Motor neuron (in vitro differentiated cells): ENCODE results near the gene PHLDB2. TPM values are rescaled to one million over a fixed set of nuclear protein-coding genes. Genes with fewer than 3 reads are reported as not detected.

Experiments used
- ATAC-seq, 8 experiments: fragments of 200-7000 bp; cut with Tn5 transposase; replicated peaks in 6 of 8; 2 replicates each; pipeline ENCODE4 v1.8.0; 2021; ENCODE audit warnings: mild to moderate bottlenecking in 8 of 8, moderate library complexity in 8 of 8
- H3K27ac ChIP-seq, 2 donors: fragments of 250-450 bp; sonication (Bioruptor Pico); 2 replicates each; pipeline ENCODE4 v1.9.0; 2021; ENCODE audit warnings: antibody characterized with exemption in 2 of 2, mild to moderate bottlenecking in 2 of 2, moderate library complexity in 1 of 2
- H3K4me1 ChIP-seq, 2 donors: fragments of 250-450 bp; sonication (Bioruptor Pico); replicated peaks in 1 of 2; 2 replicates each; pipeline ENCODE4 v1.6.1; 2021; ENCODE audit warnings: antibody characterized with exemption in 2 of 2, mild to moderate bottlenecking in 2 of 2, moderate library complexity in 1 of 2
- H3K4me3 ChIP-seq, 5 donors: fragments of 250-450 bp; sonication (Bioruptor Pico); 2 replicates each; pipeline ENCODE4 v1.9.0; 2021; ENCODE audit warnings: antibody characterized with exemption in 5 of 5, mild to moderate bottlenecking in 5 of 5, moderate library complexity in 4 of 5
- WGBS, 10 experiments: fragments of 450-650 bp; shearing (Covaris generic); methylation state at CpG; one replicate each; pipeline ENCODE4 v1.0.0; 2022; 5-methylcytosine and 5-hydroxymethylcytosine counted together
- in situ Hi-C, 9 experiments: fragments of 400-800 bp; cut with MboI; loops; one replicate each; pipeline ENCODE4 v1.15.0; 2021; ENCODE audit warnings: low sequenced_read_pairs in 9 of 9, low pct_unique_long_range_greater_than_20kb in 2 of 9; ENCODE audit not compliant: unreplicated experiment in 9 of 9
- total RNA-seq, 8 experiments: library from RNA; unstranded; fragments of 300-600 nt; gene quantifications; 2 replicates each; pipeline versions ENCODE4 v1.2.3 to v1.2.4, GENCODE V29; 2022

PHLDB2 gene
- total RNA-seq, 8 experiments from 2014 or later = 2.1 to 37.1 (median 4.3) TPM

DNA sequence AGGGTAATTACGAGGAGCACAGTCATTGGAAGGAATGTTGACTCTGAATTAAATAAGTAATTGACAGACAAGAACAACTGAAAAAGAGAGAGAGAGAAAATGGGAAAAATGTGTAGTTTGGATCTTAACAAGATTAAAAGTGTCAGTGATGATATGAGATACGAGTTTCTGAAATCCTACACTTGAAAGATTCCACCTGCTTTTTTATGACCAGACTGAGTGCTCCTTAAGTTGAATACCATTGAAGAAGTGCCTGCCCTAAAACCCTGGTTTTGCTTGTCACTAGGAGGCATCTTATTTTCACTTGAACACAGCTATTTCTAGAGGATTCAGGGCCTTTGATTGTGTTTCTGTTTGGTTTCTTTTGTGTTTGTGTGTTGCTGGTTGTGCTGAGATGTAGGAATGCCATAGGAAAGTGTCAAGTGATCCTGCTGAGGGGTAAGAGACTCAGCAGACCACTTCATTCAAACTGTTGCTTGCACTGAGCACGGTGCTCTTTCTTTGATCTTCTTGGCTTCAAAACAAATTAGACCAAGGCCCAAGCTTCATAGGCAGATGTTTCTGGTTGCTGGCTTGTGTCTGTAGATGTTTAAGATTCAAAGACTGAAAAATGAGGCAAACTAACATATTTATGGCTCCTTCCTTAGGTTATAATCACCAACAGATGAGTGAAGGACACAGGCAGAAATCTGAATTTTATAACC is 102.5 kb downstream of the PHLDB2 start:
- in situ Hi-C loops = loop anchor here in 6 of 9 experiments (5.0 to 25.0 kb wide), 2 partner anchors 59 to 249 kb away; no protein-coding TSS in a partner anchor

DNA sequence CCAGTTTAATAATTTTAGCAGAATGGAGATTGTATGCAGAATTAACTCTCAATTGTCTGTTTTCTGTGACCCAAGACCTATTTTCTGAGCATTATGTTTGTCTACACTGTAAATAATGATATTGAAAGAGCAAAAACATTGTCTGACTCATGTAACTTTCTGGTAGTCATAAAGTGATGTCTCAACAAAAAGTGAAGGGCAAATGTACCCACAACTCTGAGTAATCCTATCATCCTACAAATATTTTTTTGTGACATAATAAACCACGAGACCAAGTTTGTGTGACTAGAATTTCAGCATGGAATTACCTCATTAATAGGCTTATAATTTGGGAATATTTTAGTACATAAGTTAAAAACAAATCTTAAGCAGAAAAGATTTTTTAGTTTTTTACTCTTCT is 104.4 kb downstream of the PHLDB2 start:
- H3K4me1 ChIP-seq = peaks cover 0 to 7% of the 10 kb centered on the region in 2 donors
- in situ Hi-C loops = loop anchor here in 6 of 9 experiments (5.0 to 25.0 kb wide), 2 partner anchors 61 to 251 kb away; no protein-coding TSS in a partner anchor
- no peak for ATAC-seq
- H3K4me3 ChIP-seq = no peak overlapping the region
- no peak overlapping the region for H3K27ac ChIP-seq
- WGBS, 10 experiments = 14 to 100% (median 94%) methylated on average over 1 of the region's 1 CpG

More for the DNA sequence above, 102.5 kb downstream of the PHLDB2 start:
- WGBS, 10 experiments = 30 to 100% (median 47%) methylated on average over 1 to 3 of the region's 3 CpGs; no CpG with 5 or more reads in 1 of the 10 experiments
- H3K27ac ChIP-seq = no peak overlapping the region
- H3K4me1 ChIP-seq = peaks cover under 1 to 17% of the 10 kb centered on the region in 2 donors
- H3K4me3 ChIP-seq = no peak overlapping the region
- peak in 1 of 8 experiments; percentile 82 for ATAC-seq

DNA sequence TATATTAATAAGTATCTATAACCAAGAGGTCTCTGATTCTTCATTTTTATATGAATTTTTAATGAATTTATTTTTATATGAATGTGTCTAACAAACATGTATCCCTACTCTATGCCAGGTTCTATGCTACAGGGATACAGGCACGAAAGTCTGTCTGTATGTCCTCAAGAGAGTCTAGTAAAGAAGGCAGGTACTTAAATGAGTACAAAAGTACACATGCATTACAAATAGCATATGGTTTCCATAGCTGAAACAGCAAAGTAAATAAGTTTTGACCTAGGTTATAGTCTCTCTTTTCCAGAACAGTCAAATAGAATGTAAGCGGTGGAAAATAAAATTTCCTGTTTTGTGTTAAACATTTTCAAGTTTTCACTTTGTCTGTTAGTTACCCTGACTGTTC is 106.4 kb downstream of the PHLDB2 start:
- ATAC-seq = no peak
- Histone ChIP-seq H3K4me3 (no peak overlapping the region), H3K27ac (no peak overlapping the region), H3K4me1 (peaks cover under 1 to 12% of the 10 kb centered on the region in 2 donors)
- WGBS, 10 experiments = 69 to 100% (median 94%) methylated on average over 2 of the region's 2 CpGs
- in situ Hi-C loops = loop anchor here in 6 of 9 experiments (25.0 kb wide), 1 partner anchor 253 kb away; no protein-coding TSS in a partner anchor

DNA sequence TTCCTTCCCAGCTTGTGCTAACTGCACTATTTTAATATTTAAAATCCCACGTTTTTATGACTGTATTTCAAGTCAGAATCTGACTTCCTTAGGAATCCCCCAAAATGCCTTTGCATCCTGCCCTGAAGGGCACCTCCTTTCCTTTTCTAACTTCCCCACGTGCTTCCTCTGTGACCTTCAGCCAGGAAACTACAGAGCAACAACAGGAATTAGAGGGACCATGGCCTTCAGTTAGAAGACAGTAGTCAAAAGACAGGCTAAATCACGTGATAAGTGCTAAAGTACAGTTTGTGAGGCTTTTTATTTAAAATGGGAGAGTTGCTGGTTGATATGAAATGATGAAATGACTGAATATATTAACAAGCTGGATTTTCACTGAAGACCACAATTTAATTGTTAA is 108.0 kb downstream of the PHLDB2 start:
- in situ Hi-C loops = loop anchor here in 6 of 9 experiments (25.0 kb wide), 1 partner anchor 255 kb away; no protein-coding TSS in a partner anchor
- H3K4me3 ChIP-seq = no peak overlapping the region
- WGBS, 10 experiments = 0 to 77% (median 38%) methylated on average over 2 to 3 of the region's 3 CpGs; no CpG with 5 or more reads in 1 of the 10 experiments
- H3K27ac ChIP-seq = no peak overlapping the region
- peak in 1 of 8 experiments; percentile 20 for ATAC-seq
- H3K4me1 ChIP-seq = peaks cover 8 to 28% of the 10 kb centered on the region in 2 donors

DNA sequence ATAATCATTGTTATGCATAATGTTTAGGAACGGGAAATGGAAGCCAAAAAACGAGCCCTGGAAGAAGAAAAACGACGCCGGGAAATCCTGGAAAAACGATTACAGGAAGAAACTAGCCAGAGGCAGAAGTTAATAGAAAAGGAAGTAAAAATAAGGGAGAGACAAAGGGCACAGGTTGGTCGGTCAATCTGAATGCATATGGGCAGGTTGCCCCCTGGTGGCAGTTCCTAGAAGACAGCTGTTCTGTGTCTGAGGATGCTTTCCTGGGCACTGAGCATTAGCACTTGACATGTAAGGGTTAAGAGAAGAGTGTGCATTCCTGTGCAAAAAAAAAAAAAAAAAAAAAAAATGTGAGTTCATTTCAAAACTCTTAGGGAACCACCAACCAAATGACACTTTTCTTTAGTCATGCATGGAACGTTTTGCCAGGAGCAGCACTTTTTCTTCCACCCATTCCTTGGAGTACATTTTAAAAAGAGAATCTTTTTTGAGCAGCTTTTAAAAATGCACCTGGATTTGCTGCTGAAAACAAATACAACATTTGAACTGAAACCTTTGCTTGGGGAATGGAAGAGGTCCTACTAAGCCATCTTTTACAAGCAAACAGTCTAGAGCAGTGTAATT is 108.7 kb downstream of the PHLDB2 start:
- H3K27ac ChIP-seq = no peak overlapping the region
- ATAC-seq = peak; percentile 46 to 97 (median 74)
- 1 to 40% (median 13%) methylated on average over 1 to 8 of the region's 8 CpGs for WGBS, 10 experiments
- H3K4me3 ChIP-seq = no peak overlapping the region
- in situ Hi-C loops = loop anchor here in 6 of 9 experiments (25.0 kb wide), 1 partner anchor 255 kb away; no protein-coding TSS in a partner anchor
- peaks cover 8 to 31% of the 10 kb centered on the region in 2 donors for H3K4me1 ChIP-seq

DNA sequence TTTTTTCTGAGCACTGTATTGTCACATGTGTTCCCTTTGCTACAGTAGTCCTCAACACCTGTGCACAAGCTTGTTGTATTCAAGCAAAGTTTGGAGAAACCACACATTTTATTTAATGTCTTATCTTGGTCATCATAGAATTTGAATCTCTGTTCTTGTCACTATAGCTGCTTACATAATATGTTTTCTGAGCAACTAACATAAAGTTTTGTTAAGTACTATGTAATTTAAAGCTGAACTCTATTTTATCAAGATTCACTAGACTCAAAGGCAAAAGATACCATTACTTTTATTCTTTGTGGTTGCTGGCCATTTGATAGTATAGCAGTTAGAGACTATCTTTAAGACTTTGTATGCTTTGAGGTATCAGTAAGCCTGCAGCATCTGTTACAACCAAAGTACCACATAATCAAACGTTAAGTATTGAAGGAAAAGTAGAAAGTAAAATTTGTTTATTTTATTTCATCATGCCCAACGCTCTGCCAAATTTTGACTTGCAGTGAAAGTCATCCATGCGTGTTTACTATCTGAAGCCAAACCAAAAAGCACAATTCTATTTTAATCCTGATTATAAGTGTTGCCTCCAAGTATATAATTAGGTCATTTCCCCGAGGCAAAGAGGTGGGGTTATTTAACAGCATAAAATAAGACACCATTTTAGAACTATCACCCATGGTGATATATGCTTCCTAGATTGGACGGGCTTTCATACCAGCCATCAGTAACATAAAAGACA is 109.4 kb downstream of the PHLDB2 start:
- Histone ChIP-seq H3K4me1 (peaks cover 8 to 31% of the 10 kb centered on the region in 2 donors), H3K4me3 (no peak overlapping the region), H3K27ac (no peak overlapping the region)
- in situ Hi-C loops = loop anchor here in 6 of 9 experiments (25.0 kb wide), 1 partner anchor 256 kb away; no protein-coding TSS in a partner anchor
- 9 to 95% (median 64%) methylated on average over 2 to 5 of the region's 5 CpGs for WGBS, 10 experiments
- ATAC-seq = no peak

DNA sequence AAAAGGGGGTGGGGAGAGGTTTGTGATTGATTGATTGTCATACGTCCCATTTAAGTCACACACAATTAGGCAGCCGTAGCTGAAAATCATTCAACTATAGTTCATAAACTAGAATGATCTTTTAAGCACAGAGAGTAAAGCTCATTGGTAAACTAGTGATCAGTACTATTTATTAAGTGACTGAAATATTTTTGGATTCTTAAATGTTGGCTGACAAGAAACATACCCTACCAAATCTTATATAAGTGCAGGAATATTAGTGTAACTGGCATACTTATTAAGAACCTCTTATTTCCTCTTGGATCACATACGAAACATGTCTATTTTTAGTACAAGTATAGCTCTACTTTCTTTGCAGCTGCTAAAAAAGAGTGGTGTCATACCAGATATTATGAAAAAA is 111.3 kb downstream of the PHLDB2 start:
- peaks cover 8 to 31% of the 10 kb centered on the region in 2 donors for H3K4me1 ChIP-seq
- no peak overlapping the region for H3K27ac ChIP-seq
- in situ Hi-C loops = loop anchor here in 7 of 9 experiments (10.0 to 25.0 kb wide), 2 partner anchors 256 to 258 kb away; no protein-coding TSS in a partner anchor
- WGBS, 10 experiments = 50 to 96% (median 80%) methylated on average over 1 to 3 of the region's 3 CpGs; no CpG with 5 or more reads in 2 of the 10 experiments
- no peak for ATAC-seq
- no peak overlapping the region for H3K4me3 ChIP-seq

DNA sequence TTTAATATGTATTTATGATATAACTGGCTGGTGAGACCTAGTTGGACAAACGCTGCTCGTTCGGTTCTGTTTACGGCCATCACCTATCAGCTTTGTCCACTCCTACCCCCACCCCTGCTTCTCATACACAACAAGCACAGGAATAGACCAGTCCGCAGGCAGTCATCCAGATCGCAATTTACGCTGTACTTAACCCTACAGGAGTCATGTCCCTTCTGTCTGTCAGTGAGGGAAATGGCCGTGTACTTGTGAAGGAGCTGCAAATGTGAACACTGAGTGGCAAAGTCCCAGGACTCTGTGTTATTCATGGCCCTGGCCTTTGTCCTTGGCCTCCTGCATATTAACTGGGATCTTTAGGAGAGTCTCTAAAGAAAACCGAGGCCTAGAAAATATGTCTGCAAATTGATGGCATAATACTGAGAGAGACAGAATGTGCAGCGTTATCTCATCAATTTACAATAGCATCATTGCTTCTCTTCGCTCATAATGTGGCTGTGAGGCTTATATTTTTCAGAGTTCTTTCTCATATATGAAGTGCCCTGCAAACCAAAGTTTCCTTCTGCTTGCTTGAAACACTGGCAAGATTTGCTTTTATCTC is 112.6 kb downstream of the PHLDB2 start:
- Histone ChIP-seq H3K4me3 (no peak overlapping the region), H3K4me1 (peaks cover 8 to 31% of the 10 kb centered on the region in 2 donors), H3K27ac (peak overlapping the region; percentile 22 to 54)
- ATAC-seq = peak in 5 of 8 experiments; percentile 88 to 99 (median 99)
- in situ Hi-C loops = loop anchor here in 7 of 9 experiments (10.0 to 25.0 kb wide), 2 partner anchors 257 to 259 kb away; no protein-coding TSS in a partner anchor
- WGBS, 10 experiments = 59 to 94% (median 71%) methylated on average over 3 to 11 of the region's 11 CpGs

DNA sequence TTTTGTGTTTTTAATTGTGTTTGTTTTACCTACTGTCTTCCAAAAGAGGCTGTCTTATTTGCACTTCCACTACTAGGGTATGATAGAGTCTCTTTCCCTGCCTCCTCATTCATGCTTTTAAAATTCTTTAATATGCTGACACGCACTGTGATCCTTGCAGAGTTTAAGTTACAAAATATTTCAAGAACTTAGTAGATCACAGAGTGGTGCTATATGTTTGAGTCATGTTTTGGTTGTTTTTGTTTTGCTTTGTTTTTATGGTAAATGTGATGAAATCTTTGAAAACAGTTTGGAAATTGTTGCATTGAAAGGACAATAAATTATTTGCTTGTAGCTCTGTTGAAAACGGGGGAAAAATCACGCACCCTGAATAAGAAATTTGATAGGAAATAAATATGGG is 113.8 kb downstream of the PHLDB2 start:
- 22 to 100% (median 83%) methylated on average over 1 to 3 of the region's 3 CpGs for WGBS, 10 experiments
- in situ Hi-C loops = loop anchor here in 7 of 9 experiments (10.0 to 25.0 kb wide), 2 partner anchors 258 to 261 kb away; no protein-coding TSS in a partner anchor
- Histone ChIP-seq H3K4me1 (peaks cover 8 to 24% of the 10 kb centered on the region in 2 donors), H3K27ac (no peak overlapping the region), H3K4me3 (no peak overlapping the region)
- ATAC-seq = no peak

DNA sequence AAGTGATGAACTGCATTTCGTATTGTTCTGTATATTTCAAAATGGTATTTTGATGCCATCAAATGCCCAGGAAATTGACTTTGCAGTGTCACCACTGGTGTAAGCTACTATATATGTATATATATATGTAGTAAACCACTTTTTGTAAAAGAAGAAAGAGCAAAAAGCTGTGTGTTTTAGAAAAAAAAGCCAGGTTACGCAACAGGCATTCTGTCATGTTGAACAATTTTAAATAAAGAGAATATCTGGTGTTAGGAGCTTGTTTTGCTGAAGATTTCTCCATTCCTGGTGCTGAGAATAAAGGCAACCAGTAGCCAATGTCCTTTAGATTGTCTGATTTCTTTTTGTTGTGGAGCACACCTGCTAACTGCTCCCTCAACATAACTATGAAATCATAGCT is 116.1 kb downstream of the PHLDB2 start:
- 68 to 100% (median 95%) methylated on average over 1 to 2 of the region's 2 CpGs; no CpG with 5 or more reads in 3 of the 10 experiments for WGBS, 10 experiments
- ATAC-seq = no peak
- no peak overlapping the region for H3K4me3 ChIP-seq
- no peak overlapping the region for H3K27ac ChIP-seq
- H3K4me1 ChIP-seq = peaks cover 8 to 26% of the 10 kb centered on the region in 2 donors
- in situ Hi-C loops = loop anchor here in 1 of 9 experiments (10.0 kb wide), 1 partner anchor 260 kb away; no protein-coding TSS in a partner anchor

DNA sequence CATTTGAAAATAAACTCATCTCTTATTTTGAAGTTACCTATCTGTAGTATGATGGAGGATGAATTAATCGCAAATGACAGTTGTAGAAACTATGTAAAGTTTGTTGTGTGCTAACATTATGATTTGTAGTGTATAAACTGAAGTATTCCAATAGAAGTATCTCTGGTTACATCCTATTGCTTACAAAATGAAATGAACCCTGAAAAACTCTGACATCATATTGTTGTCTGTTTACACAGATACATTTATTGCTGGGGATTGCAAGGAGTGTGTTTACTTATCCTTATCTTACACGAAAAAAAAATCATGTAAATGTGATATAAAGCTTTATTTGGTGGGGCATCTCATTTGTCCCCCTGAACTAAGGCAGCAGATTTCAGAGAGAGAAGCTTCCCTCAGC is 117.2 kb downstream of the PHLDB2 start:
- ATAC-seq = no peak
- Histone ChIP-seq H3K4me3 (no peak overlapping the region), H3K4me1 (peaks cover 5 to 26% of the 10 kb centered on the region in 2 donors), H3K27ac (no peak overlapping the region)
- in situ Hi-C loops = loop anchor here in 1 of 9 experiments (10.0 kb wide), 1 partner anchor 261 kb away; no protein-coding TSS in a partner anchor
- WGBS, 10 experiments = 55 to 73% (median 65%) methylated on average over 2 of the region's 2 CpGs; no CpG with 5 or more reads in 4 of the 10 experiments
